ENCODE measurements around the gene TALDO1.
A peak's percentile ranks its signal among the peaks of the same experiment; 100 is the strongest.

The TALDO1 gene

DNA sequence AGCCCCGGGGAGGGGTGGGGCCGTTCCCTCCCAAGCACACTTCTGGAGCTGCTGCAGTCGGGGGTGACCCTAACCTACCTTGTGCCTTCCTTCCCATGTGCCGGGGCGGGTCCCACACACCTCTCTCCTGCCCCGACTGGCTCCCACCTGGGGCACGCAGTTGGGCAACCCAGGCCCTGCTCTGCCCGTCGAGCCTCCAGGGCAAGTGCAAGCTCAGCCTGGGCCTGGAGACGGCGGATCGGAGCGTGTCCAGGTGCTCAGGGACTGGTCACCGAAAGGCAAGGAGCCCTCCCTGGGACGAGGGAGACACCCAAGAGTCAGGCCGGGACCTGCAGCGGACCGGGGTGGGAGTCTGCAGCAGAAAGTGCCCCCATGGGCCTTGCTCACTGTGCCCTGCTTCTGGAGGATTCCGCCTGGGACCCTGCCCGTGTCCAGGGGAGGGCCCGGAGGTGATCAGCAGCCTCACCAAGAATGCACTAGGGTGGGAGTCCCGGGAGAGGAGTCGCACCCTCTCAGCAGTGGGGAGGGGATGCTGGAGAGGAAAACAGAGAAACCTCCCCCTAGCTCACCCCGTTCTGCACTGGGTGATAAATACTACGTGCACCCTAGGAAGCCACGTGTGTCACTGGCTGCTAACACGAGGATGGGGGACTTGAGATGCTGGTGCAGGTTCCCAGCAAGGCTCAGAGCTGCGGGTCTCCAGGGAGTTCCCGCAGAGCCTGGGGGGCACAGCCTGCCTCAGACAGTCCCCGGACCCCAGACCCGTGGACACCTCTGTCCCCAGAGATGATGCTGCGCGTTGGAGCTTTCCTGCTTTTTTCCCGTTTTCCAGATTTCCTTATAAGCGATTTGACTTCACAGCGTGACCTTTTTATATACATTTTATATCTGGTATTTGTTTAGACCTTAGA is 35.3 kb downstream of the TALDO1 start:
- no peak overlapping the region for H3K4me3 ChIP-seq (ENCODE audit: low read depth, low read length)
- DNase-seq (ENCODE audit: low read depth), result no peak
- no peak for TF ChIP-seq CTCF (IDR thresholded peaks at IDR 0.05; ENCODE audit: insufficient read depth, low read depth, low read length, missing control alignments)

DNA sequence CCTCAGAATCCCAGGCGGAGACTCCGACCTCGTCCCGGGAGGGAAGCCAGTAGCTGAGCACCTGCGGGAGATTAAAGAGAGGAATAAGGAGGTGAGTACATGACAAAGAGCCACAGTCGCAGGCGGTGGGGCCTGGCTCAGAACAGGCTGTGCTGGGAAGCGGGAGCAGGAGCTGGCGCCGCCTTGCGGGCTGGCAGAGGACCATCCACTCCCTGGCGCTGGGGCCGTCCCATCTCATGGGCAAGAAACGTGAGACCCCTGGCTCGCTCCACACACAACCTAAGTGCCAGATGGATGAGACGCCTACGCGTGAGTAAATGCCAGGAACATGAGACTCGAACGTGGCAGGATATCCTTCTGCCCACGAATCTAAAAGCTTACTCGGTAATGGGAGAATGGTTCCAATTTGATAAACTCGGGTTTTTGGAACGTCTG is 36.3 kb downstream of the TALDO1 start:
- DNase-seq (ENCODE audit: low read depth), result no peak
- TF ChIP-seq CTCF (IDR thresholded peaks at IDR 0.05; ENCODE audit: insufficient read depth, low read depth, low read length, missing control alignments), result peak; percentile 10
- no peak overlapping the region for H3K4me3 ChIP-seq (ENCODE audit: low read depth, low read length)

DNA sequence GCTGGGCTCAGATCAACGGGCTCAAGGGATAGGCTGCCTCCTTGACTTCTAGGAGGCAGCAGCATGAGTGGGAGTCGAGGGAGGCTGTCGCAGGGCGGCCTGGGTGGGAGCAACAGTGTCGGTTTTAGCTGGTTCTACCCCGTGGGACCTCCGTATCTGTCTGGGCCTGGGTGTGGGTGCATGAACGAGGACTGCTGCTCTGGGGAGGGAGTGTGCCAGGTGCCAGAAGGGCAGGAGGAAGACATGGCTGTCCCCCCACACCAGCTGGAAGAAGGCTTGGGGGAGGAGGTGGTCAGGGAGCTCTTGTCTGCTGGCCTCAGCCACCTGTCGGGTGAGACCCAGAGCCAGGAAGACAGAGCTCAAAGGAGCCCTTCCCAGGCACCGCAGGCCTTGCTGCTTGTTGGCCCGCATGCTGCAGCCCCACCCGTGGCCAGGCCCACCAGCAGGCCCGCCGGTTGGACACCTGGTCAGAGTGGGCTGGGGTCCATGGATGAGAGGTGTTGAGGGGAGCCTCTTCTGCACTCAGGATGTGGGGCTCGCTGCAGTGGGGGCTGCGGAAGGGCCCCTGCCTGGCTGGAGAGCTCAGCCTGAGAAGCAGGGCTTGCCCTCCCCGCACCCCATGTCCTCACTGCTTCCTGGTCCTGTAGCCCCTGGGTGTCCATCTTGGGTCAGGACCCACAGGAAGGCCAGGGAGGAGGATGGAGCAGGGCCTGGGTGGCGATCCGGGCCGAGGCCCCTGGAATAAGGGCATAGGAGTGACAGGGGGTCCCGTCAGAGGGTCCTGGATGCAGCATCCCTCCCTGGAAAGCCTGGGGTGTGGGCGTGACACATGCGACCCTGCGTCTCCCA is 39.2 kb downstream of the TALDO1 start:
- DNase-seq (ENCODE audit: low read depth), result no peak
- no peak overlapping the region for H3K4me3 ChIP-seq (ENCODE audit: low read depth, low read length)
- no peak for TF ChIP-seq CTCF (IDR thresholded peaks at IDR 0.05; ENCODE audit: insufficient read depth, low read depth, low read length, missing control alignments)

DNA sequence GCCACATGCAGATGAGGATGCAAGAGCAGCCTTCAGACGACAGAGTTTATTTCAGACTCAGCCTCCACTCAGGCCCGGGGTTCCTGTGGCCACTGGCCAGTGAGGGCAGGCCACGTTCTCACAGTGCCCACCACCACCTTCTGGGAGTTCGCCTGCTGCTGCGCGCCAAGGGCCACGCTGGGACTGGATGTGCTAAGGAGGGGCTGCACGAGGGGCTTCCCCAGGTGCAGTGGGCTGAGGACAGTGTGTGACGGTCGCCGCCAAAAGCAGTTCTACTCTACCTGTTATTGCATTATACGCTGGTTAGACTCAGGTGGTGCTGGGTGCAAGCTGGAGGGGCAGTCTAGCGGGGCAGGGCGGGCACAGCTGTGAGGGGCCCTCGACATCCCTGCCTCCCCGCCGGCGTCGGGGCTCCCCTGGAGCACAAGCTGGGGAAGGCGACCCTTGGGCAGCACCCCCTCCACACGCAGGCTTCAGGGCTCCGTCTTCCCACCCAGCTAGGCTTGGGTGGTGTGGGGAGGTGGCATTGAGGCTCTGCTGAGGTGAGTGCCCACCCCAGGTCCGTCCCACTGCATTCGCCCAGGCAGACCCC is 39.9 kb downstream of the TALDO1 start:
- H3K4me3 ChIP-seq (ENCODE audit: low read depth, low read length), result no peak overlapping the region
- TF ChIP-seq CTCF (IDR thresholded peaks at IDR 0.05; ENCODE audit: insufficient read depth, low read depth, low read length, missing control alignments), result no peak
- DNase-seq (ENCODE audit: low read depth), result no peak

GRCh38 chr11:788009-788640 is 40.9 kb downstream of the TALDO1 start:
- DNase-seq (ENCODE audit: low read depth), result no peak
- TF ChIP-seq CTCF (IDR thresholded peaks at IDR 0.05; ENCODE audit: insufficient read depth, low read depth, low read length, missing control alignments), result peak; percentile 9
- H3K4me3 ChIP-seq (ENCODE audit: low read depth, low read length), result no peak overlapping the region

Measured in GM12865 (cell line).